DMS 273 (cell line): ENCODE measurements around the gene TSPAN14.

Source experiments
- DNase-seq: peaks from one replicate; lab custom pipeline; 2025; ENCODE audit not compliant: unreplicated experiment; lab: John Stamatoyannopoulos, UW

The TSPAN14 gene

DNA sequence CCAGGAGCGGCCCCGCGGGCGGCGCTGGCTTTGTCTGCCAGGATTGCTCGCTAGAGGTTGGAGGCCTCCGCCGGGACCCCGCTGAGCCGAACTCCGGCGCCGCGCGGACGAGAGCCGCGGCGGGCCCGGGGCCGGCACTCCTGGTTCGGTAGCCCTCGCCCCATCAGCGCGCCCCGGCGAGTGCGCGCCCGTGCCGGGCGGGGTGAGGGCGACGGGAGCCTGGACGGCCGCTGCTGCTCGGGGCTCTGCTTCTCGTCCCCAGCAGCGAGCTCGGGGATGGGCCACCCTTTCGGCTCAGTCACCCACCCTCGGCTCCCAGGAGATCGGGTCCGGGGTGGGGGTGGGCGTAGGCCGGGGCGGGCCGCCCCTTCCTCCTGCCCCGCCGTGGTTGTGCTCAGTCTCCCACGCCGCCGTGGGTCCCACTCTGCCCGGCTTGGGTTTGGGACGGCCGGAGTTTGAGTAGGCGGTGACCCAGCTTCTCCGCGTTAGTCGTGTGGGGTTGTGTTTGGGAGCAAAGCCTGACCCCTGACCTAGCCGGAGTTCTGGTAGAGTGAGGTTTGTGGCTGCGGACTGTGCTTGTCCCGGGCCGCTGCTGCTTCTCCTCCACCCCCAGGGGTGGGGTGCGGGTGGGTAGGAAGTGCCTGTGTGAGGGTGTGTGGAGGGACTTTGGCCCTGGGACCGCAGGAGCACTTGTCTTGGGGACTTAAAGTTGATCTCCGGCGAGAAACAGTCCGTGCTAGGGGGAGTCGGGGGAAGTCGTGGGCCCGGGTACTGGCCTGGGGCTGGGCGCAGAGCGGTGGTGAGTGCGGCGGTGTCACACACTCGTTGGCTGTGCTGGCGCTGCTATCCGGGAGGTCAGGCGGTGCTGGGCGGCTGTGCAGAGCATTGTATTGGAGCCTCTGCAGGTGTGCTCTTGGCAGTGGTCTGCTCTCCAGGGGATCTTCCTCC is 677 bp downstream of the TSPAN14 start:
- peak; percentile 62 for DNase-seq

DNA sequence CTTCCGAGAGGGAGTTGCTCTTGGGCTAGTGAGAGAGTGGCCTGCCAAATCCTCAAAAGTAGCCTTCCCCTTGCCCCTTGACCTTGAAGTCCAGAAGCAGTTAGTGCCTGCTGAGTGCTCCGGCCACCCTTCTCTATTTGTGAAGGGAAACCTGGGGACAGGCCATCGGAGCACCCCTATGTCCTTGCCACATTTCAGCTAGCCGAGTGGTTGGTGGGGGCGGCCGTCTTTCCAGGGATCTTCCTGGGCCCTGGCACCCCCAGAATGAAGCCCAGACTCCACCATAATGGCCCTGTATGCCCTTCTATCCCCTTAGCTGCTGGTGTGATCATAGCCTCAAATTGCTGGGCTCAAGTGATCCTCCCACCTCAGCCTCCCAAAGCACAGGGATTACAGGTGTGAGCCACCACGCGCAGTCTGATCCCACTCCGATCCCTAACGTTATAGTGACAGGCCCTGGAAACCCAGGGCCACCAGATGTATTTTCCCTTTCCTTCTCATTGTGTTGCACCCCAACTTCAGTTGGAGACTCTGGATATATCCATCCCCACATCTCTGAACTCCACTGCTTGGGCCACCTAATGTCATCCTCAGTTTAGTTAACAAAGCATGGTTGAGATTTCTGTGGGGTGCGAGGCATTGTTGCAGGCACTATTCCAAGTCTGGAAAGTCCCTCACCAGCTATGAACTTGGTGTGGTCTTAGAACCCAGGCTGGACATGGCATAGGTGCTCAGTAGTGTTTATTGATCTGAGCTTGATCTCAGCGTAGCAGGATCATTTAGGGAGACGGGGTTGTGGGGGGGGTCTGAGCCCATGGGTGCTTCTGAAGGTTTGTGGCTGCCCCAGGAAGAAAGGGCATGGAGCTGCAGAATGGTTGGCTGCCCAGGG is 1.6 kb downstream of the TSPAN14 start:
- DNase-seq: no peak

- no peak for DNase-seq
Observed at GRCh38 chr10:80457554-80458262, 3.6 kb downstream of the TSPAN14 start.

DNA sequence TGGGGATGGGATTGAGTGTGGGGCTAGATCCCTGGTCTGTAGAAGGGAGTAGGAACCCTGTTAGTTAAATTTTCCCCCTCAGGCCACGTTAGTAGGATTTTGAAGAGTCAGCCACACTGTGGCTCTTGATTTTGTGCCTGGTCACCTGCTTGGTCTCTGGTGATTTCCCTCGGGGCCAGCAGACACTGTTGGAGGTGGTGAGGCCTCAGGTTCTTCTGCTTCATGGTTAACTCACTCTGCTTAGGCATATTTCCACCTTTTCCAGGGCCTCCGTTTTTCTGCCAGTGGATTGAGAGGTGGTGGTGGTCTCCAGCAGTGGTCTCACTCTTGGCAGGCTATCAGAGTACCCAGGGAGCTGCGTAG is 4.1 kb downstream of the TSPAN14 start:
- DNase-seq: no peak

- no peak for DNase-seq
Observed at GRCh38 chr10:80458638-80459037, 4.5 kb downstream of the TSPAN14 start.

GRCh38 chr10:80459047-80459865 is 5.1 kb downstream of the TSPAN14 start:
- peak; percentile 56 for DNase-seq

- DNase-seq: peak; percentile 64
Observed at GRCh38 chr10:80460399-80461207, 6.5 kb downstream of the TSPAN14 start.

DNA sequence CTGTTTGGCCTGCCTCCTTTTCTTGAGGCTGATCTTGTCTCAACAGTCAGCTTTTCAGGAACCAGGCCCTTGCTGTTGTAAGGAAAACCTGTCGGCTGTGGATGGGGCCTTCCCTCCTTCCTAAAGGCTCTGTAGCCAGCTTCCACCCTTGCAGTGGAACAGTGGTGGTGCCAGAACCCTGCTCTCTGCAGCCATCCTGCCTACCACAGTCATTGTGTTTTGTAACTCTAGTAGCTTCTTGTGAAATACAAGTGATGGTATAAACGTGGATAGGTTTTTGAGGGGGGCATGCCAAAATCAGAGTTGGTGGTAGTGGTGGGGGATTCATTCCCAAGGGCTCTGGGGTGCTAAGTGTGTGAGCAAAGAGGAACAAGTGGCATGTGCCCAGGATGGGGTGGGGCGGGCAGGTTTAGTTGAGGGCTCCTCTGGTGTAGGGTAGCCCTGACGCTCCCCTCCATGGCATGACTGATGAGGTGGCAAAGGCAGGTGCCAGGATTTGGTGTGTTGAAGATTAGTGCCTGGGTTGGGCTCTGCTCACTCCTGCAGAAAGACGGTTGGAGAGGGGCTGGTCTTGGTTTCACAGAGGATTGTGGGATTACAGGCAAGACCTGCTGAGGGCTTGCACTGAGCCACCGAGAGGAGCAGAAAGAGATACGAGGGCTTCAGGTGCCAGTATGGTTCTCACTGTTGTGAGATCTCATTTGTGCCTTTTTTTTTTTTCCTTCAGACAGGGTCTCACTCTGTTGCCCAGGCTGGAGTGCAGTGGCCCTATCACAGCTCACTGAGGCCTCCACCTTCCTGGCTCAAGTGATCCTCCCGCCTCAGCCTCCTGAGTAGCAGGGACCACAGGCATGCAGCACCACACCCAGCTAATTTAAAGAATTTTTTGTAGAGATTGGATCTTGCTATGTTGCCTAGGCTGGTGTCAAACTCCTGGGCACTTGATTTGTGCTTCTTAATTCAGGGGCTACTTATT is 7.4 kb downstream of the TSPAN14 start:
- no peak for DNase-seq

GRCh38 chr10:80462299-80462980 is 8.3 kb downstream of the TSPAN14 start:
- peak; percentile 60 for DNase-seq

GRCh38 chr10:80462981-80463741 is 9.1 kb downstream of the TSPAN14 start:
- DNase-seq: peak; percentile 69

DNA sequence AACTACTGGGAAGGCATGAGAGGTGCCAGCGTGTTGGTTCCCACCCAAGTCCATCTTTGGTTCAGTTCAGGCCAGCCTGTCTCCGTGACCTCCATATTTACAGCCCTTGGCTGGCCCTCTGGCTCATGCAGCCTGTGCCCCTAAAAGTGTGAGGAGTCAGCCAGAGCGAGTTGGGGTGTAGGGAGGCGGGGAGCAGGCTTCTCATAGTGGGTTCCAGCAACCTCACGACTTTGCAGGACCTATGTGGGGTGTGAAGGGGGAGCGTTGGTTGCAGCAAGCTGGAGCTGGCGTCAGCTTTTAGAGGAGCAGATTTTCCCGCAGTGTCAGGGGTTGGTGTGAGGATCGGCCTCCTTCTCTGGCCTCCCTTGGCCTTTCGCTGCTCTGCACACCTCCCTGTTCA is 9.8 kb downstream of the TSPAN14 start:
- DNase-seq: no peak

- DNase-seq: peak; percentile 89
Observed at GRCh38 chr10:80464557-80465450, 10.7 kb downstream of the TSPAN14 start.

DNA sequence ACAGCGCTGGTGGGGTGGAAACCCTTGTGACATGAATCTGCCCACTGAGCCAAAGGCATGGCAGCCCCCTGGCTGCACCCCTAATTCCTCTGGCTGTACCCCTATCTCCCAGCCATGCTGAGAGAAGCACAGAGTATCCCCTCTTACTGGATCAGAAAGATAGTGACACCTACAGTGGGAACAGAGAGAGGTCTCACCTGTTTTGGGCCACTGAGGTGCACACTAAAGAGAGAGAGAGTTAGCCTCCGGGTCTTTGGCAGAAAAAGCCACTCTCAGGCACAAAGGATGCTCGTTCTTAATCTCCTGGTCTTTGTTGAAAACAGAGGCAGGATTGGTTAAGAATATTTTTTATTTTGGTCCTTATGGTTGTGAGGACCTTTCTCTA is 11.3 kb downstream of the TSPAN14 start:
- no peak for DNase-seq

DNA sequence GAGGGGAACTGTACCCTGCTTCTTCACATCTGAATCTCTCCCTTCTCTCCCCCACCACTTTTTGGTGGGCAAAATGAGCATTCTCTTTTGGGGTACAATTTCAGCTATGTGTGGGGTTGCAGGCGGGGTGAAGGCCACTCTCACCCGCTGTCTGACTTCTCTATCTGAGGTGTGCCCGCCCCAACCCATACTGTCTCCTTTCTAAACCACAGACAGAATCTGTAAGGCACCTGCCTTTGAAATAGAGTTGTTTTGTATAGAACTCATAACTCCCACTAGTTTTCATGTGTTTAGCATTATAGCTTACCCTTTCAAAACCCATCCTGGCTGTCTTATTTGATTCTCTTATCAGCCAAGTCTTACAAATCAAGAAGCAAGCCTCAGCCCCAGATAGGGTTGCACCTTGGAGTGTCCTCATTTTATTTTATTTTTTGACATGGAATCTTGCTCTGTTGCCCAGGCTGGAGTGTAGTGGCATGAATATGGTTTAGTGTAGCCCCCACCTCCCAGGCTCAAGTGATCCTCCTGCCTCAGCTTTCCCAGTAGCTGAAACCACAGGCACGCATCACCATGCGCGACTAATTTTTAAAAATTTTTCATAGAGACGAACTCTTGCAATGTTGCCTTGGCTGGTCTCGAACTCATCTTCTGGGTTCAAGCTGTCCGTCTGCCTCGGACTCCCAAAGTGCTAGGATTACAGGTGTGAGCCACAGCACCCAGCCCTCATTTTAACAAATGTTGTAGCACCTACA is 11.9 kb downstream of the TSPAN14 start:
- no peak for DNase-seq

DNA sequence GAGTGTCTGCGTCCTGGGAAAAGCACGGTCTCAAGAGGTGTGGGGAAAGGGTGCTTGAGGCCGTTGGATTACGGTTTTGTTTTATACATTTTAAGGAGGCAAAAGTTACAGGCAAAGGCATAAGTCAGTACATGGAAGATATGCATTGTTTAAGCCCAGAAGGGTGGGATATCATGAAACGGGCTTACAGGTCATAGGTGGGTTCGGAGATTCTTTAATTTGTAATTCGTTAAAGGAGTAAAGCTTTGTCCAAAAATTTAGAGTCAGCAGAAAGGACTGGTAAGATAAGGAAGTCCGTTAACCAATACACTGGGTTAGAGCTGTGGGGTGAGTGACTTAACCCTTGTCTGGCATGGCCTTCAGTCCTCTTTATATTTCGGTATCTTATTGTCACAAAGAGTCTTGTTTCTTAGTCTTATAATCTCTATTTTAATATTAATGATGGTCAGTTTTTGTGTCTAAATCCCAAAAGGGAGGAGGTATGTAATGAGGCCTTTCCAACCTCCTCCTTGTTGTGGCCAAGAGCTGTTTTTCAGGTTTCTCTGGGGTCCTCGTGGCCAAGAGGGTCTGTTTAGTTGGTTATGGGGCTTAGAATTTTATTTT is 12.7 kb downstream of the TSPAN14 start:
- DNase-seq: no peak
